ENCODE data around the gene AHR.
"Not testable (repeated sequence)": the region's sequence is repeated elsewhere in the genome, so short reads cannot be mapped to it uniquely, and the experiment has no call there.

AHR gene

GRCh38 chr7:17339952-17340351 is 41.5 kb downstream of the AHR start:
- no peak for DNase-seq (ENCODE audit: low read depth)

GRCh38 chr7:17340655-17341054 is 42.2 kb downstream of the AHR start:
- DNase-seq (ENCODE audit: low read depth) = no peak

GRCh38 chr7:17342756-17343155 is 44.3 kb downstream of the AHR start:
- DNase-seq (ENCODE audit: low read depth) = no peak

GRCh38 chr7:17347401-17347800 is 48.9 kb downstream of the AHR start:
- no peak for DNase-seq (ENCODE audit: low read depth)

- not testable (repeated sequence) for DNase-seq (ENCODE audit: low read depth)
Measured at GRCh38 chr7:17348932-17349331, 50.5 kb downstream of the AHR start.

- DNase-seq (ENCODE audit: low read depth) = not testable (repeated sequence)
Measured at GRCh38 chr7:17350321-17350720, 51.9 kb downstream of the AHR start.

- DNase-seq (ENCODE audit: low read depth) = not testable (repeated sequence)
Measured at GRCh38 chr7:17353650-17354419, 55.4 kb downstream of the AHR start.

GRCh38 chr7:17354473-17354872 is 56.0 kb downstream of the AHR start:
- no peak for DNase-seq (ENCODE audit: low read depth)

- DNase-seq (ENCODE audit: low read depth) = no peak
Measured at GRCh38 chr7:17355050-17355449, 56.6 kb downstream of the AHR start.

- no peak for DNase-seq (ENCODE audit: low read depth)
Measured at GRCh38 chr7:17357952-17358351, 59.5 kb downstream of the AHR start.

GRCh38 chr7:17359610-17360009 is 61.2 kb downstream of the AHR start:
- no peak for DNase-seq (ENCODE audit: low read depth)

GRCh38 chr7:17362439-17363105 is 64.1 kb downstream of the AHR start:
- no peak for DNase-seq (ENCODE audit: low read depth)

- DNase-seq (ENCODE audit: low read depth) = no peak
Measured at GRCh38 chr7:17364671-17365070, 66.2 kb downstream of the AHR start.

GRCh38 chr7:17365775-17366174 is 67.3 kb downstream of the AHR start:
- DNase-seq (ENCODE audit: low read depth) = no peak

GRCh38 chr7:17367502-17367901 is 69.0 kb downstream of the AHR start:
- no peak for DNase-seq (ENCODE audit: low read depth)

- DNase-seq (ENCODE audit: low read depth) = no peak
Measured at GRCh38 chr7:17368856-17369524, 70.5 kb downstream of the AHR start.

- no peak for DNase-seq (ENCODE audit: low read depth)
Measured at GRCh38 chr7:17369691-17370426, 71.4 kb downstream of the AHR start.

GRCh38 chr7:17370901-17371585 is 72.6 kb downstream of the AHR start:
- no peak for DNase-seq (ENCODE audit: low read depth)

- no peak for DNase-seq (ENCODE audit: low read depth)
Measured at GRCh38 chr7:17371671-17372524, 73.4 kb downstream of the AHR start.

- no peak for DNase-seq (ENCODE audit: low read depth)
Measured at GRCh38 chr7:17374157-17374556, 75.7 kb downstream of the AHR start.

- DNase-seq (ENCODE audit: low read depth) = no peak
Measured at GRCh38 chr7:17374654-17375053, 76.2 kb downstream of the AHR start.
